Smooth muscle cell (in vitro differentiated cells): Measurements from ENCODE around the gene SVOP. TPM values are rescaled to one million over a fixed set of nuclear protein-coding genes. Genes with fewer than 3 reads are reported as not detected.

Experiments
- DNase-seq: peaks from one replicate; lab custom pipeline; 2025; ENCODE audit not compliant: unreplicated experiment; lab: John Stamatoyannopoulos, UW
- H2AFZ ChIP-seq: fragments of 200-600 bp; sonication (generic); 2 replicates; pipeline ENCODE4 v1.6.0; 2016; ENCODE audit warnings: antibody characterized with exemption, low read depth, mild to moderate bottlenecking
- H3F3A ChIP-seq: fragments of 200-600 bp; sonication (generic); 2 replicates; pipeline ENCODE4 v1.6.0; 2017; ENCODE audit warnings: antibody characterized with exemption, low read depth
- H3K27ac ChIP-seq: fragments of 200-600 bp; sonication (generic); 2 replicates; pipeline ENCODE4 v1.5.1; 2016; ENCODE audit warnings: low read depth, mild to moderate bottlenecking
- H3K27me3 ChIP-seq: fragments of 200-600 bp; sonication (generic); 2 replicates; pipeline ENCODE4 v1.6.1; 2016; ENCODE audit warnings: low read depth, mild to moderate bottlenecking
- H3K36me3 ChIP-seq: fragments of 200-600 bp; sonication (generic); 2 replicates; pipeline ENCODE4 v1.5.1; 2016; ENCODE audit warnings: low read depth
- H3K4me1 ChIP-seq: fragments of 200-600 bp; sonication (generic); 2 replicates; pipeline ENCODE4 v1.5.1; 2016; ENCODE audit warnings: low read depth
- H3K4me2 ChIP-seq: fragments of 200-600 bp; sonication (generic); 2 replicates; pipeline ENCODE4 v1.6.0; 2016; ENCODE audit warnings: mild to moderate bottlenecking
- H3K4me3 ChIP-seq: fragments of 200-600 bp; sonication (generic); 2 replicates; pipeline ENCODE4 v1.5.1; 2016; ENCODE audit warnings: mild to moderate bottlenecking
- H3K79me2 ChIP-seq: fragments of 200-600 bp; sonication (generic); 2 replicates; pipeline ENCODE4 v1.6.0; 2016; ENCODE audit warnings: low read depth, mild to moderate bottlenecking
- H3K9ac ChIP-seq: fragments of 200-600 bp; sonication (generic); 2 replicates; pipeline ENCODE4 v1.6.0; 2016; ENCODE audit warnings: low read depth
- H3K9me3 ChIP-seq: fragments of 200-600 bp; sonication (generic); replicated peaks from 2 replicates; pipeline ENCODE4 v1.5.1; 2016; ENCODE audit warnings: low read depth
- H4K20me1 ChIP-seq: fragments of 200-600 bp; sonication (generic); 2 replicates; pipeline ENCODE4 v1.6.0; 2016; ENCODE audit warnings: low read depth
- CTCF ChIP-seq: fragments of 200-600 bp; sonication (generic); IDR thresholded peaks from 2 replicates; pipeline ENCODE4 v1.5.1; 2017; ENCODE audit warnings: borderline replicate concordance, mild to moderate bottlenecking, antibody characterized with exemption; ENCODE audit not compliant: insufficient read depth, poor library complexity, severe bottlenecking
- WGBS: methylation state at CpG from one replicate; pipeline ENCODE4 v1.1.7; 2016; ENCODE audit warnings: low lambda C conversion rate; 5-methylcytosine and 5-hydroxymethylcytosine counted together
- polyA plus RNA-seq: library from polyadenylated mRNA; unstranded; fragments of >200 nt; fragmentation: Nextera tagmentation; extraction: Ambion mirVana; gene quantifications from 2 replicates; pipeline ENCODE4 v1.2.1, GENCODE V29; 2016
- total RNA-seq: library from RNA; depleted of rRNA; stranded (reverse); fragments of >200 nt; gene quantifications from 2 replicates; pipeline ENCODE4 v1.2.3, GENCODE V29; 2014

SVOP gene
- total and polyA plus RNA-seq, 2 experiments from 2014 or later, result not detected

GRCh38 chr12:108918206-108918605 is 102.7 kb downstream of the SVOP start:
- Histone ChIP-seq H3K4me3 (no peak overlapping the region), H3K4me2 (no peak overlapping the region), H3K4me1 (no peaks in the 10 kb centered on the region), H3K27me3 (no peaks in the 10 kb centered on the region), H3K9me3 (no peaks in the 10 kb centered on the region), H3K79me2 (no peaks in the 10 kb centered on the region), H3K9ac (no peak overlapping the region), H3F3A (no peaks in the 10 kb centered on the region), H2AFZ (no peak overlapping the region), H4K20me1 (no peaks in the 10 kb centered on the region), H3K27ac (no peak overlapping the region), H3K36me3 (no peaks in the 10 kb centered on the region)
- 80% methylated on average over 2 of the region's 2 CpGs for WGBS
- no peak for DNase-seq
- TF ChIP-seq CTCF, result no peak

GRCh38 chr12:108916336-108916735 is 104.5 kb downstream of the SVOP start:
- 81% methylated on average over 5 of the region's 5 CpGs for WGBS
- H3K36me3 ChIP-seq, result no peaks in the 10 kb centered on the region
- no peak overlapping the region for H2AFZ ChIP-seq
- no peak overlapping the region for H3K9ac ChIP-seq
- H3K79me2 ChIP-seq, result no peaks in the 10 kb centered on the region
- DNase-seq, result no peak
- H4K20me1 ChIP-seq, result no peaks in the 10 kb centered on the region
- no peak overlapping the region for H3K4me3 ChIP-seq
- TF ChIP-seq CTCF, result no peak
- H3K9me3 ChIP-seq, result no peaks in the 10 kb centered on the region
- H3K27ac ChIP-seq, result no peak overlapping the region
- no peak overlapping the region for H3K4me2 ChIP-seq
- no peaks in the 10 kb centered on the region for H3K4me1 ChIP-seq
- H3K27me3 ChIP-seq, result no peaks in the 10 kb centered on the region
- H3F3A ChIP-seq, result no peaks in the 10 kb centered on the region

GRCh38 chr12:108915632-108916133 is 105.2 kb downstream of the SVOP start:
- 93% methylated on average over 15 of the region's 15 CpGs for WGBS
- Histone ChIP-seq H3K27me3 (no peaks in the 10 kb centered on the region), H2AFZ (no peak overlapping the region), H3K9ac (no peak overlapping the region), H3K27ac (no peak overlapping the region), H3K4me2 (no peak overlapping the region), H3K9me3 (no peaks in the 10 kb centered on the region), H3K4me3 (no peak overlapping the region), H3F3A (no peaks in the 10 kb centered on the region), H3K79me2 (no peaks in the 10 kb centered on the region), H3K36me3 (no peaks in the 10 kb centered on the region), H3K4me1 (no peaks in the 10 kb centered on the region), H4K20me1 (no peaks in the 10 kb centered on the region)
- DNase-seq, result no peak
- TF ChIP-seq CTCF, result no peak

- 87% methylated on average over 4 of the region's 4 CpGs for WGBS
- no peak for DNase-seq
- TF ChIP-seq CTCF, result no peak
- Histone ChIP-seq H3K36me3 (no peaks in the 10 kb centered on the region), H3F3A (no peaks in the 10 kb centered on the region), H3K4me2 (no peak overlapping the region), H3K4me3 (no peak overlapping the region), H3K79me2 (no peaks in the 10 kb centered on the region), H3K4me1 (no peaks in the 10 kb centered on the region), H3K27ac (no peak overlapping the region), H3K27me3 (no peaks in the 10 kb centered on the region), H3K9me3 (no peaks in the 10 kb centered on the region), H3K9ac (no peak overlapping the region), H2AFZ (no peak overlapping the region), H4K20me1 (no peaks in the 10 kb centered on the region)
Observed at GRCh38 chr12:108914121-108914531, 106.7 kb downstream of the SVOP start.
